Adipocyte (in vitro differentiated cells): ENCODE data around the gene KCMF1.
A peak's percentile ranks its signal among the peaks of the same experiment; 100 is the strongest.

Source experiments
- DNase-seq: peaks from one replicate; pipeline ENCODE4 v3.0.0-alpha.2; 2015; ENCODE audit warnings: low read depth
- H3K27me3 ChIP-seq: replicated peaks from 2 replicates; pipeline ENCODE4 v1.7.0; 2013; ENCODE audit warnings: mild to moderate bottlenecking, low read length, moderate library complexity; ENCODE audit not compliant: control insufficient read depth, insufficient read depth
- H3K36me3 ChIP-seq: 2 replicates; pipeline ENCODE4 v1.7.0; 2013; ENCODE audit warnings: low read length, mild to moderate bottlenecking, moderate library complexity; ENCODE audit not compliant: control insufficient read depth, insufficient read depth, severe bottlenecking
- H3K4me1 ChIP-seq: 2 replicates; pipeline ENCODE4 v1.7.0; 2013; ENCODE audit warnings: mild to moderate bottlenecking, low read length, moderate library complexity; ENCODE audit not compliant: control insufficient read depth, insufficient read depth
- H3K4me3 ChIP-seq: 2 replicates; pipeline ENCODE4 v1.7.0; 2013; ENCODE audit warnings: mild to moderate bottlenecking, low read length, moderate library complexity
- H3K9ac ChIP-seq: 2 replicates; pipeline ENCODE4 v1.7.0; 2013; ENCODE audit warnings: mild to moderate bottlenecking, low read length, moderate library complexity
- H3K9me3 ChIP-seq: 2 replicates; pipeline ENCODE4 v1.7.0; 2013; ENCODE audit warnings: mild to moderate bottlenecking, low read length, moderate library complexity; ENCODE audit not compliant: control insufficient read depth

KCMF1 gene

DNA sequence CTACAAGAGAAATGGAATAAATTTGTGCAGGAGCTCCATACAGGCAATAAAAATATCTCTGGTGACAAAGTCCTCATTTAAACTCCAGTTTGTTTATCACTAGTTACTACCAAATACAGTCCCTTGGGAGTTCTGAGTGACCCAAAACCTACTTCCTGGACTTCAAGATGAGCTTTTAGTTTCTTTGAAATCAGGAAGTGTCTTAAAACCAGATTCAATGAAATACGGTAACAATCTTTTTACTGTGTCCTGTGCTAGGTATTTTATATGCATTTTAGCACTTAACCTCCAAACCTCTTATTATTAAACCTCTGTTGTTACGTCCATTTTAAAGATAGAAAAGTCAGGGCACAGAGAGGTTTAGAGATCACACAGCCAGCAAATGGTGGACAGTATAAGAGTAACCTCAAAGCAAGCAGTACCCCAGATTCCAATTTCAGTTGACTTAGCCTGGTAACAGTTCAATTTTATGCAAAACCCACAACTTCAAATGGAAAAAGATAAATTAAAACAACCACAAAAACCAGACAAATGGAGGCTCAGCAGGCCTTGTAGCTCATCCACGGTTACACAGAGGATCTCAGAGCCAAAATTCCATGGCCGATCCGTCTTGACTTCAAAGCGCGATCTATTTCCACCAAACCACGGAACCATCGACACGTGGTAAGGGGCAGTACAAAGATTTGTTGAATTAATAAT, 1.3 kb upstream of the KCMF1 start:
- Histone ChIP-seq H3K4me3 (peak overlapping the region; percentile 93), H3K4me1 (peaks cover 30% of the 10 kb centered on the region), H3K36me3 (peaks cover 22% of the 10 kb centered on the region), H3K9me3 (no peaks in the 10 kb centered on the region), H3K9ac (peak overlapping the region; percentile 99), H3K27me3 (no peaks in the 10 kb centered on the region)
- DNase-seq, result peak; percentile 68

DNA sequence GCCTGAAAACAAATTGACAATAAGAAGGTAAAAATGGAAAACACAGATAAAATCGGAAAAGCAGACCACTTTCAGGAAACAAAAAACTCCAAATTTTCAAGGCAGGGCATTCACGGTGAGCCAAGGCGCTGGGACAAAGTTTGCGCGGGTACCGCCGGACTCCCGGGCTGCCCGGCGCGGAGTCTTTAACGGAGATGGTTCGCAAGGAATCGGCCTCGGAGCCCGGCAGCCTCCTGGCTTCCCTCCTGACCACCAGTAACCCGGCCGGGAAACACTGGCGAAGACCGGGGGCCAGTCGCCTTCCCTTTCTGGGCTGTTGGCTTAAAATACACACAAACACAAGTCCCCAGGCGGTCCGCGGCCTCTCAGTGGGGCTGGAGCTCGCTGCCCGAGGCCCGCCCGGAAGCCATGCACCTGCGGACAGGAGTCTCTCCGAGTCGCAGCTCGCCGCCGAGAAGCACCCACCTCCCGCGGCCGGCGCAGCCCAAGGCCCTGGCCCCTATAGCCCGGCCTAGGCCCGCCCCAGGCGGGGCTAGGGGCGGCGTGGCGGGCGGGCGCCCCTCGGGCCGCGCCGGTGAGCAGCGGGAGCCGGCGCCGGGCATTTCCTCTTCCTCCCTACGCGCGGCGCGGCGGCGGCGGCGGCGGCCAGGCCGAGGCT, 622 bp upstream of the KCMF1 start:
- Histone ChIP-seq H3K27me3 (no peaks in the 10 kb centered on the region), H3K9ac (peak overlapping the region; percentile 99), H3K4me3 (peak overlapping the region; percentile 93), H3K4me1 (peaks cover 31% of the 10 kb centered on the region), H3K36me3 (peaks cover 16% of the 10 kb centered on the region), H3K9me3 (no peaks in the 10 kb centered on the region)
- peak; percentile 69 for DNase-seq

DNA sequence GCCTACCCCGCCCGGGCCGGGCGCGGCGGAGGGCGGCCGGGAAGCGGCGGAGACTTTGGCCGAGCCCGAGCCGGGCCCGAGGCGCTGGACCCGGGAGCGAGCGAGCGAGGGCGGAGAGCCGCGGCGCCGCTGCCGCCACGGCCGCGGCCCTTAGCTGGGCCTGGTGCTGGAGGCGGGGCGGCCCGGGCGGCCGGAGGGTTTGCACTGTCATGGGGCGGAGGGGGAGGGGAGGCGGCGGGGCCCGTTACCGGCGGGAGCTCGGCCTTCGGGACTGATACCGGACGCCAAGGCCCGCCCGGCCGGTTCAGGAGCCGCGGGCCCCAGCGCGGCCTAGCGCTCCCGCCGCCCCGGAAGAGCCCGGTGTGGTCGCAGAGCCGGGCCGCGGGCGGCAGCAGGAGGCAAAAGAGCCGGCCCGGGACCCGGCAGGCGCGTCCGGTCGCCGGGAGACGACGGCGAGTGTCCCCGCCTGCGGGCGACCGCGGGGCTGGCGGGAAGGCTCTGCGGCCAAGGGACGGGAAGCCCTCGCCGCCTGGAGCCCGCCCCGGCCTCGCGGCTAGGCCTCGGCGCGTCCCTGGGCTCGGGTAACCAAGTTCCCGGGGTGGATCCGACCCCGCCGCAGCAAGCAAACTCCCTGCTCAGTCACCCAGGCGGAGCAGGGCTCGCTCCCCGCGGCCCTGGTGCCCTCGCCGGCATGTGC, 697 bp downstream of the KCMF1 start:
- H3K9ac ChIP-seq, result peak overlapping the region; percentile 100
- H3K4me1 ChIP-seq, result peaks cover 42% of the 10 kb centered on the region
- peak overlapping the region; percentile 94 for H3K4me3 ChIP-seq
- peak; percentile 70 for DNase-seq
- no peaks in the 10 kb centered on the region for H3K27me3 ChIP-seq
- H3K36me3 ChIP-seq, result peaks cover 4% of the 10 kb centered on the region
- H3K9me3 ChIP-seq, result no peaks in the 10 kb centered on the region

GRCh38 chr2:84972207-84972783, 1.3 kb downstream of the KCMF1 start:
- Histone ChIP-seq H3K9ac (peak overlapping the region; percentile 100), H3K36me3 (peaks cover 4% of the 10 kb centered on the region), H3K4me3 (peak overlapping the region; percentile 94), H3K27me3 (no peaks in the 10 kb centered on the region), H3K4me1 (peaks cover 42% of the 10 kb centered on the region), H3K9me3 (no peaks in the 10 kb centered on the region)
- peak; percentile 54 for DNase-seq

DNA sequence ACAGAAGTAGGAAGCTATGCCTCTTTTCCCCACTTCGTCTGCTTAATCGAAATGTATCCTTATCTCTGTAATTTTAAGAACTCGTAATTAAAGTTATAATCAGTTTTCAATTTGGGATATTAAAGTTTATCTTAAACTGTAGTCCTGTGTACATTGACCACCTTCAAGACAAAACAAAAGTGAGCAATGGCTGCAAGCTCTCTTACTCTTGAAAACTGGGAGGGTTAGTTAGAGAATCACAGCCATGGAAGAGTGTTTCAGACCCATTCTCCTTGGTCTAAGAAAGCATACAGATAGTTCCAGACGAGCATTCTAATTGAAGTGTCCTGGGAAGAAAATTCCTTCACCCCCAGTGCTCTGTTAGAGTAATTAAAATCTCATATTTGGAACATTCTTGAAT, 2.0 kb downstream of the KCMF1 start:
- Histone ChIP-seq H3K9ac (peak overlapping the region; percentile 100), H3K36me3 (peaks cover 4% of the 10 kb centered on the region), H3K27me3 (no peaks in the 10 kb centered on the region), H3K4me1 (peaks cover 40% of the 10 kb centered on the region), H3K9me3 (no peaks in the 10 kb centered on the region), H3K4me3 (peak overlapping the region; percentile 94)
- DNase-seq, result peak; percentile 44

DNA sequence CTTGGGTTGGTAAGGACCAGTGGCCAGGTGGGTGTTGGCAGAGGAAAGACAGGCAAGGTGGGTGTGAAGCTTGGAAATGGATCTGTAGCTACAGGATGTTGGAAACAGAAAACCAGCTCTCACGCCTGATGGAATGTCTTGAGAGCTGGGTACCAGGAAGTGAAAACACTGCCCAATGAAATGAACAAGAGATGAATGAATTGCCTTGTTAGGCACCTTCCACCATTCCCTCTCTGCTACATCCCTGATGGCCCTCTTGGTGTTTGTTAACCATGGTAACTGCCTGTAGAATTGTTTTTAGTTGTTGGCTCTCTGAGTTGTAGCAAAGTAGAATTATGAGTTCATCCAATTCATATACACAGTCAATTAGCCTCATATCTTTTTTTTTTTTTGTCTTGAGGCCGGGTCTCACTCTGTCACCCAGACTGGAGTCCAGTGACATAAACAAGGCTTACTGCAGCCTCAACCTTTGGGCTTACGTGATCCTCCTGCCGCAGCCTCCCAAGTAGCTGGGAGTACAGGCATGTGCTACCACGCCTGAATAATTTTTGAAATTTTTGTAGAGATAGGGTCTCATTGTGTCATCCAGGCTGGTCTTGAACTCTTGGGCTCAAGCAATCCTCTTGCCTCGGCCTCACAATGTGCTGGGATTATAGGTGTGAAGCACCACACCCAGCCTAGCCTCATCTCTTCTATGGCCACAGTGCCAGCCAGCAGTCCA, 9.5 kb downstream of the KCMF1 start:
- Histone ChIP-seq H3K4me1 (peaks cover 18% of the 10 kb centered on the region), H3K27me3 (no peaks in the 10 kb centered on the region), H3K36me3 (no peaks in the 10 kb centered on the region), H3K9me3 (no peaks in the 10 kb centered on the region), H3K9ac (no peak overlapping the region), H3K4me3 (no peak overlapping the region)
- DNase-seq, result no peak

DNA sequence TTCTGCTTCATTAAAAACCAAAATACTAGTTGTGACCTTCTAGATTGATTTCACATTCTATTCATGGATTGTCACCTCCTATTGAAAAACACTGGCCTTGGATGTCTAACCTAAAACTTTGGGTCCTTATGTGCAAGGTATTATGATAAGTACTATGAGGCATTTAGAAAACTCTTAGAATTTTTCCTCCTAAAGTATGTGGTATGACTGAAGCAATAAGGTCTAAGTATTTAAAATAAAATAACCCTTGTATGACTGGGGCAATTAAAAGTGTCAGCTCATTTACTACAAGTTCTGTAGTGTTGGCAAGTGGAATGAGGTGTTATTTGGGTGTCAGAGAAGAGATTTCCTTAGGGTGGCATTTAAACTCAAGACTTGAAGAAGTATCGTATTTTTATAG, 15.1 kb downstream of the KCMF1 start:
- H3K9ac ChIP-seq, result no peak overlapping the region
- no peaks in the 10 kb centered on the region for H3K9me3 ChIP-seq
- no peaks in the 10 kb centered on the region for H3K27me3 ChIP-seq
- H3K36me3 ChIP-seq, result no peaks in the 10 kb centered on the region
- no peak overlapping the region for H3K4me3 ChIP-seq
- DNase-seq, result no peak
- H3K4me1 ChIP-seq, result peaks cover 33% of the 10 kb centered on the region

DNA sequence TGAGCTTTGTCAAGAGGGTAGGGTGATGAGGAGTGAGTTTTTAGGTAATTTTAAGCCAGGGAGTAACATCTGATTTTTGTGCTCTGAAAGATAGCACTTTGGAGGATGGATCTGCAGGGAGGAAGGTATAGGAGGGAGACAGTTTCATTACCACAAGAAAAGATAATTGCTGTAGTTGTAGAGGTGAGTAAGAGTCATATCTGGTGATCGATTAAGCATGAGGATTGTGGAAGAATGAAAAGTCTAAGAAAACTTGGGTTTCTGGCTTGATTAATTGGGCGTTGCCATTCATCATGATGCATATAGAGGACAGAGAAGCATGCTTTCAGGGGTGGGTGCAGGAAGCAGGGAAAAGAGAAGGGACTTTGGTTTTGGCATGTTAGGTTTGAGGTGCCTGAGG, 18.5 kb downstream of the KCMF1 start:
- DNase-seq, result no peak
- H3K9ac ChIP-seq, result no peak overlapping the region
- H3K4me1 ChIP-seq, result peaks cover 40% of the 10 kb centered on the region
- H3K36me3 ChIP-seq, result no peaks in the 10 kb centered on the region
- no peaks in the 10 kb centered on the region for H3K27me3 ChIP-seq
- no peaks in the 10 kb centered on the region for H3K9me3 ChIP-seq
- H3K4me3 ChIP-seq, result no peak overlapping the region

DNA sequence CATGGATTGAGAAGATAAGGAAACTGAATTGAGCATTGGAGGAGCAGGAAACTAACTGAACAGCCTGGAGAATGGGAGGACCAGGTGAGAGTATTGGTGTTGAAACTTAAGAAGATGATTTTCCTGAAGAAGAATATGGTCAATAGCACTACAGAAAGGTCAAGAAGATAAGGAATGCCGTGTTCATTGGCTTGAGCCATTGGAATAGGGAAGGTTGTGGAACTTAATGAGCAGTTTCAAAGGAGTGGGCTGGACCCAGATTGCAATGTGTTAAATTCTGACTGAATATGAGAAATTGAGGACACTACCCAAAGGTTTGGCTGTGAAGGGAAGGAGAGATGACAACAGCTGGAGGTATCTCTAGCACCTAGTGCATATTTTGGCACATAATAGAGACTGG, 19.0 kb downstream of the KCMF1 start:
- no peaks in the 10 kb centered on the region for H3K9me3 ChIP-seq
- peaks cover 36% of the 10 kb centered on the region for H3K4me1 ChIP-seq
- H3K9ac ChIP-seq, result no peak overlapping the region
- H3K4me3 ChIP-seq, result no peak overlapping the region
- no peak for DNase-seq
- H3K27me3 ChIP-seq, result no peaks in the 10 kb centered on the region
- no peaks in the 10 kb centered on the region for H3K36me3 ChIP-seq

- Histone ChIP-seq H3K9me3 (no peaks in the 10 kb centered on the region), H3K36me3 (no peaks in the 10 kb centered on the region), H3K27me3 (no peaks in the 10 kb centered on the region), H3K4me1 (peaks cover 39% of the 10 kb centered on the region), H3K9ac (peak overlapping the region; percentile 20), H3K4me3 (peak overlapping the region; percentile 39)
- DNase-seq, result peak; percentile 92
Observed at GRCh38 chr2:84991404-84992160, 20.6 kb downstream of the KCMF1 start.
